T-helper 17 cell (primary cell): Measurements from ENCODE around the gene NRN1. TPM values are rescaled to one million over a fixed set of nuclear protein-coding genes. Genes with fewer than 3 reads are reported as not detected.

Experiments used
- ATAC-seq: fragments of 150-1000 bp; cut with Tn5 transposase; 2 replicates; pipeline ENCODE4 v1.10.0; 2021; ENCODE audit warnings: mild to moderate bottlenecking, moderate library complexity
- DNase-seq, 3 donors: peaks; one replicate each; pipeline versions ENCODE4 v3.0.0 to v3.0.0-alpha.2; 2020 to 2021
- H3K9me3 ChIP-seq: one replicate; pipeline ENCODE4 v1.7.0; 2013; ENCODE audit warnings: low read length, mild to moderate bottlenecking; ENCODE audit not compliant: control insufficient read depth, poor library complexity, severe bottlenecking
- H3K27ac Mint-ChIP-seq: one replicate; pipeline ENCODE4 v1.8.0; 2022; ENCODE audit warnings: mild to moderate bottlenecking, moderate library complexity, mixed read lengths
- H3K27me3 Mint-ChIP-seq: one replicate; pipeline ENCODE4 v1.8.0; 2022; ENCODE audit warnings: mixed read lengths
- H3K36me3 Mint-ChIP-seq: one replicate; pipeline ENCODE4 v1.8.0; 2022; ENCODE audit warnings: low read depth, mixed read lengths
- H3K4me1 Mint-ChIP-seq: one replicate; pipeline ENCODE4 v1.8.0; 2022; ENCODE audit warnings: mild to moderate bottlenecking, mixed read lengths
- H3K4me3 Mint-ChIP-seq: one replicate; pipeline ENCODE4 v1.8.0; 2022; ENCODE audit warnings: mild to moderate bottlenecking, moderate library complexity, mixed read lengths
- total RNA-seq, 4 donors: library from RNA in 2 of 4; stranded (reverse) in 2 of 4; gene quantifications; one replicate each; pipeline ENCODE4 v1.2.3 and lab custom pipeline; 2022 to 2026

NRN1 gene
- total RNA-seq, 2 donors from 2014 or later, result 0.31 TPM; not detected in 1

- no peak for DNase-seq
- no peak overlapping the region for H3K27ac Mint-ChIP-seq
- no peaks in the 10 kb centered on the region for H3K9me3 ChIP-seq
- no peak for ATAC-seq
- H3K4me1 Mint-ChIP-seq, result peaks cover 2% of the 10 kb centered on the region
- no peak overlapping the region for H3K4me3 Mint-ChIP-seq
- H3K36me3 Mint-ChIP-seq, result no peaks in the 10 kb centered on the region
- H3K27me3 Mint-ChIP-seq, result peaks cover 36% of the 10 kb centered on the region
Observed at GRCh38 chr6:5950361-5950785, 56.4 kb downstream of the NRN1 start.
